Neural cell (in vitro differentiated cells): ENCODE results near the gene NEDD4L. TPM values are rescaled to one million over a fixed set of nuclear protein-coding genes. Genes with fewer than 3 reads are reported as not detected.

Experiments
- H2AFZ ChIP-seq: fragments of 200-600, 300-800 bp; sonication (generic), shearing (Covaris generic); 2 replicates; pipeline ENCODE4 v1.6.0; 2014; ENCODE audit warnings: low read depth, mild to moderate bottlenecking, antibody characterized with exemption, low read length, moderate library complexity
- H3F3A ChIP-seq: fragments of 200-600 bp; shearing (Covaris generic); 2 replicates; pipeline ENCODE4 v1.6.1; 2016; ENCODE audit warnings: mild to moderate bottlenecking, moderate library complexity, mixed read lengths, antibody characterized with exemption, low read length; ENCODE audit not compliant: insufficient read depth, poor library complexity, severe bottlenecking
- H3K27ac ChIP-seq: fragments of 200-600, 300-800 bp; sonication (generic), shearing (Covaris generic); 2 replicates; pipeline ENCODE4 v1.5.1; 2014; ENCODE audit warnings: mild to moderate bottlenecking, low read length, moderate library complexity
- H3K27me3 ChIP-seq: fragments of 300-800, 200-600 bp; sonication (generic), shearing (Covaris generic); 2 replicates; pipeline ENCODE4 v1.6.0; 2014; ENCODE audit warnings: mild to moderate bottlenecking, low read depth, low read length, moderate library complexity; ENCODE audit not compliant: insufficient read depth
- H3K36me3 ChIP-seq: fragments of 300-800, 200-600 bp; sonication (generic), shearing (Covaris generic); 2 replicates; pipeline ENCODE4 v1.5.1; 2014; ENCODE audit warnings: mild to moderate bottlenecking, antibody characterized with exemption, low read length, moderate library complexity; ENCODE audit not compliant: insufficient read depth
- H3K4me2 ChIP-seq: fragments of 300-800, 200-600 bp; sonication (generic), shearing (Covaris generic); 2 replicates; pipeline ENCODE4 v1.6.0; 2014; ENCODE audit warnings: mild to moderate bottlenecking, low read length
- H3K4me3 ChIP-seq: fragments of 300-800, 200-600 bp; sonication (generic), shearing (Covaris generic); 2 replicates; pipeline ENCODE4 v1.5.1; 2014; ENCODE audit warnings: mild to moderate bottlenecking, low read length, moderate library complexity
- H3K79me2 ChIP-seq: fragments of 200-600 bp; shearing (Covaris generic); replicated peaks from 2 replicates; pipeline ENCODE4 v1.6.0; 2014; ENCODE audit warnings: mild to moderate bottlenecking, low read length, moderate library complexity; ENCODE audit not compliant: insufficient read depth
- H3K9ac ChIP-seq: fragments of 300-800, 200-600 bp; sonication (generic), shearing (Covaris generic); 2 replicates; pipeline ENCODE4 v1.6.1; 2016; ENCODE audit warnings: mild to moderate bottlenecking, low read length, mixed read lengths
- H3K9me2 ChIP-seq: fragments of 200-600 bp; shearing (Covaris generic); 2 replicates; pipeline ENCODE4 v1.6.1; 2016; ENCODE audit warnings: mild to moderate bottlenecking, low read length, mixed read lengths; ENCODE audit not compliant: insufficient read depth
- H3K9me3 ChIP-seq: fragments of 200-600, 300-800 bp; sonication (generic), shearing (Covaris generic); 2 replicates; pipeline ENCODE4 v1.6.1; 2016; ENCODE audit warnings: mild to moderate bottlenecking, mixed run types, low read length, moderate library complexity, mixed read lengths
- H4K20me1 ChIP-seq: fragments of 200-600 bp; shearing (Covaris generic); 2 replicates; pipeline ENCODE4 v1.6.1; 2016; ENCODE audit warnings: mild to moderate bottlenecking, mixed run types; ENCODE audit not compliant: insufficient read depth
- EP300 ChIP-seq: fragments of 450-650 bp; conservative IDR thresholded peaks from 2 replicates; pipeline ENCODE4 v1.6.1; 2014; ENCODE audit warnings: antibody characterized with exemption, mild to moderate bottlenecking, moderate library complexity; ENCODE audit not compliant: poor library complexity, severe bottlenecking
- EZH2 ChIP-seq: fragments of 200-600, 300-800 bp; shearing (Covaris generic), sonication (generic); IDR thresholded peaks from 2 replicates; pipeline ENCODE4 v1.6.1; 2014; ENCODE audit warnings: antibody characterized with exemption, low read length, borderline replicate concordance, mild to moderate bottlenecking; ENCODE audit not compliant: insufficient read depth, poor library complexity, severe bottlenecking
- MXI1 ChIP-seq: fragments of 450-650 bp; conservative IDR thresholded peaks from 2 replicates; pipeline ENCODE4 v1.6.1; 2014; ENCODE audit warnings: antibody characterized with exemption, mild to moderate bottlenecking; ENCODE audit not compliant: poor library complexity, severe bottlenecking
- POLR2AphosphoS5 ChIP-seq: IDR thresholded peaks from 2 replicates; pipeline ENCODE4 v1.6.1; 2012
- RAD21 ChIP-seq: fragments of 450-650 bp; conservative IDR thresholded peaks from 2 replicates; pipeline ENCODE4 v1.6.1; 2014; ENCODE audit warnings: antibody characterized with exemption, mild to moderate bottlenecking, moderate library complexity
- SMC3 ChIP-seq: fragments of 450-650 bp; conservative IDR thresholded peaks from 2 replicates; pipeline ENCODE4 v1.6.1; 2014; ENCODE audit warnings: antibody characterized with exemption, mild to moderate bottlenecking, moderate library complexity; ENCODE audit not compliant: poor library complexity
- TAF1 ChIP-seq: IDR thresholded peaks from 2 replicates; pipeline ENCODE4 v1.6.1; 2012; ENCODE audit warnings: low read depth
- polyA plus RNA-seq: library from polyadenylated mRNA; depleted of rRNA; stranded (reverse); fragments of >200 nt; gene quantifications from 2 replicates; pipeline ENCODE4 v1.2.3, GENCODE V29; 2014
- TF ChIP-seq, protein P1 (sequence below): fragments of 450-650 bp; IDR thresholded peaks from 2 replicates; pipeline ENCODE4 v1.5.1; 2014; ENCODE audit warnings: antibody characterized with exemption, mild to moderate bottlenecking, moderate library complexity; ENCODE audit not compliant: poor library complexity, severe bottlenecking
- TF ChIP-seq, protein P2 (sequence below): IDR thresholded peaks from 2 replicates; pipeline ENCODE4 v1.6.1; 2012; ENCODE audit warnings: borderline replicate concordance

NEDD4L gene
- polyA plus RNA-seq, 1 donor from 2014 or later, result 97.9 TPM

DNA sequence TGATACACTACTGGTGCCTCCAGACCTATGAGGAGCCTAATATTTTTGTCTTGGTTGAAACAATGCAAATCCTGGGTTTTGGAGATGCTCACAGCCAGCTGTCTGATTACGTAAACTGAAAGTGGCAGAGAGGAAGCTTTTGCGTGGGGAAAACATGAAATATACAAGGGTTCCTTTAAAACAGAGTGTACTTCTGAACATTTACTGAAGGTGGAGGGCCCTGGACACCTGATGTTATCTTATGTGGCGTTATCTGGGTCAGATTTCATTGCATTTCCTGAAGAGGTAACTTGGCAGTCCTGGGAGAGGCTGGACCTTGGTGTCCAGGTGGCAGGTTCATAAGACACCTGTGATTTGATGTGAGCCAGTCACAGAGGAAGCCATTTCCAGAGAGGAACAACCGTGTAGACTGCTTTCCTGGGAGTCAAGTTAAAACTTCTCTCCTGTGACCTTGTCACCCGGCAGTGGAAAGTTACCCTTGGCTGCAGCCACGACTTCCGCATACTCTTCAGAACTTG is 105.0 kb downstream of the NEDD4L start:
- no peaks in the 10 kb centered on the region for H3K9me3 ChIP-seq
- no peaks in the 10 kb centered on the region for H3K9me2 ChIP-seq
- TF ChIP-seq EZH2 (no peak), SMC3 (no peak), TAF1 (no peak), RAD21 (no peak), EP300 (no peak), POLR2AphosphoS5 (no peak), MXI1 (no peak)
- TF ChIP-seq, protein P1, sequence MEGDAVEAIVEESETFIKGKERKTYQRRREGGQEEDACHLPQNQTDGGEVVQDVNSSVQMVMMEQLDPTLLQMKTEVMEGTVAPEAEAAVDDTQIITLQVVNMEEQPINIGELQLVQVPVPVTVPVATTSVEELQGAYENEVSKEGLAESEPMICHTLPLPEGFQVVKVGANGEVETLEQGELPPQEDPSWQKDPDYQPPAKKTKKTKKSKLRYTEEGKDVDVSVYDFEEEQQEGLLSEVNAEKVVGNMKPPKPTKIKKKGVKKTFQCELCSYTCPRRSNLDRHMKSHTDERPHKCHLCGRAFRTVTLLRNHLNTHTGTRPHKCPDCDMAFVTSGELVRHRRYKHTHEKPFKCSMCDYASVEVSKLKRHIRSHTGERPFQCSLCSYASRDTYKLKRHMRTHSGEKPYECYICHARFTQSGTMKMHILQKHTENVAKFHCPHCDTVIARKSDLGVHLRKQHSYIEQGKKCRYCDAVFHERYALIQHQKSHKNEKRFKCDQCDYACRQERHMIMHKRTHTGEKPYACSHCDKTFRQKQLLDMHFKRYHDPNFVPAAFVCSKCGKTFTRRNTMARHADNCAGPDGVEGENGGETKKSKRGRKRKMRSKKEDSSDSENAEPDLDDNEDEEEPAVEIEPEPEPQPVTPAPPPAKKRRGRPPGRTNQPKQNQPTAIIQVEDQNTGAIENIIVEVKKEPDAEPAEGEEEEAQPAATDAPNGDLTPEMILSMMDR, result no peak
- TF ChIP-seq, protein P2, sequence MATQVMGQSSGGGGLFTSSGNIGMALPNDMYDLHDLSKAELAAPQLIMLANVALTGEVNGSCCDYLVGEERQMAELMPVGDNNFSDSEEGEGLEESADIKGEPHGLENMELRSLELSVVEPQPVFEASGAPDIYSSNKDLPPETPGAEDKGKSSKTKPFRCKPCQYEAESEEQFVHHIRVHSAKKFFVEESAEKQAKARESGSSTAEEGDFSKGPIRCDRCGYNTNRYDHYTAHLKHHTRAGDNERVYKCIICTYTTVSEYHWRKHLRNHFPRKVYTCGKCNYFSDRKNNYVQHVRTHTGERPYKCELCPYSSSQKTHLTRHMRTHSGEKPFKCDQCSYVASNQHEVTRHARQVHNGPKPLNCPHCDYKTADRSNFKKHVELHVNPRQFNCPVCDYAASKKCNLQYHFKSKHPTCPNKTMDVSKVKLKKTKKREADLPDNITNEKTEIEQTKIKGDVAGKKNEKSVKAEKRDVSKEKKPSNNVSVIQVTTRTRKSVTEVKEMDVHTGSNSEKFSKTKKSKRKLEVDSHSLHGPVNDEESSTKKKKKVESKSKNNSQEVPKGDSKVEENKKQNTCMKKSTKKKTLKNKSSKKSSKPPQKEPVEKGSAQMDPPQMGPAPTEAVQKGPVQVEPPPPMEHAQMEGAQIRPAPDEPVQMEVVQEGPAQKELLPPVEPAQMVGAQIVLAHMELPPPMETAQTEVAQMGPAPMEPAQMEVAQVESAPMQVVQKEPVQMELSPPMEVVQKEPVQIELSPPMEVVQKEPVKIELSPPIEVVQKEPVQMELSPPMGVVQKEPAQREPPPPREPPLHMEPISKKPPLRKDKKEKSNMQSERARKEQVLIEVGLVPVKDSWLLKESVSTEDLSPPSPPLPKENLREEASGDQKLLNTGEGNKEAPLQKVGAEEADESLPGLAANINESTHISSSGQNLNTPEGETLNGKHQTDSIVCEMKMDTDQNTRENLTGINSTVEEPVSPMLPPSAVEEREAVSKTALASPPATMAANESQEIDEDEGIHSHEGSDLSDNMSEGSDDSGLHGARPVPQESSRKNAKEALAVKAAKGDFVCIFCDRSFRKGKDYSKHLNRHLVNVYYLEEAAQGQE, result no peak
- H2AFZ ChIP-seq, result no peak overlapping the region
- H3F3A ChIP-seq, result no peaks in the 10 kb centered on the region
- no peak overlapping the region for H3K4me3 ChIP-seq
- H3K4me2 ChIP-seq, result no peak overlapping the region
- H3K9ac ChIP-seq, result no peak overlapping the region
- H3K79me2 ChIP-seq, result peaks cover 94% of the 10 kb centered on the region
- peaks cover 13% of the 10 kb centered on the region for H4K20me1 ChIP-seq
- H3K36me3 ChIP-seq, result no peaks in the 10 kb centered on the region
- no peaks in the 10 kb centered on the region for H3K27me3 ChIP-seq
- no peak overlapping the region for H3K27ac ChIP-seq

DNA sequence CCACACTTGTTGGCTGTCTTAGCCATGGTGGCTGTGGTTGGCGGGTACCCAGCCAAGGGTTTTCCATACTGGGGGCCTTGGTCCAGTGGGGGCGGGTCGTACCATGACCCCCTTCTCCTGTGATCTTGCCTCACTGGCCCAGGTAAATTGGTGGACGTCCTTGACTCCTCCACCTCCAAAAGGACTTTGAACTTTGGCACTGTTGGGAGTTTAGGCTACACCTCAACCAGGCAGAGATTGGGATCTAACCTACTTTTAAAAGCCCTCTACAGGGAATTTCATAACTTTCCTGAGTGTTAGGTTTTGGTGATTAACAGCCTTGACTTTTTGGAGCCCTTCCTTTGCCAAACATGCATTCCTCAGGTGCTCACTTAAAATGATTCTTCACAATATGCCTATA is 106.7 kb downstream of the NEDD4L start:
- H3K9me3 ChIP-seq, result no peaks in the 10 kb centered on the region
- no peak overlapping the region for H3K4me2 ChIP-seq
- H4K20me1 ChIP-seq, result peaks cover 13% of the 10 kb centered on the region
- no peak overlapping the region for H3K4me3 ChIP-seq
- no peak for TF ChIP-seq POLR2AphosphoS5
- TF ChIP-seq, protein P2, result no peak
- TF ChIP-seq, protein P1, result no peak
- no peak for TF ChIP-seq TAF1
- no peak for TF ChIP-seq SMC3
- no peak for TF ChIP-seq RAD21
- no peak for TF ChIP-seq EZH2
- no peak for TF ChIP-seq MXI1
- no peak for TF ChIP-seq EP300
- no peaks in the 10 kb centered on the region for H3K36me3 ChIP-seq
- peaks cover 93% of the 10 kb centered on the region for H3K79me2 ChIP-seq
- no peaks in the 10 kb centered on the region for H3K27me3 ChIP-seq
- H2AFZ ChIP-seq, result no peak overlapping the region
- H3K9ac ChIP-seq, result no peak overlapping the region
- no peaks in the 10 kb centered on the region for H3K9me2 ChIP-seq
- H3K27ac ChIP-seq, result no peak overlapping the region
- no peaks in the 10 kb centered on the region for H3F3A ChIP-seq
